ENCODE measurements around the gene MAML3.

The MAML3 gene

GRCh38 chr4:140053185-140053584, 100.8 kb downstream of the MAML3 start:
- TF ChIP-seq CTCF (IDR thresholded peaks at IDR 0.05; ENCODE audit: low read length, missing control alignments), result no peak
- H3K4me3 ChIP-seq (replicated peaks; ENCODE audit: low read depth, low read length), result no peak overlapping the region
- DNase-seq (ENCODE audit: low read depth), result no peak

- no peak overlapping the region for H3K4me3 ChIP-seq (replicated peaks; ENCODE audit: low read depth, low read length)
- peak; percentile 63 for DNase-seq (ENCODE audit: low read depth)
- peak; percentile 71 for TF ChIP-seq CTCF (IDR thresholded peaks at IDR 0.05; ENCODE audit: low read length, missing control alignments)
These were observed 101.9 kb downstream of the MAML3 start for GRCh38 chr4:140052050-140052449.

- H3K4me3 ChIP-seq (replicated peaks; ENCODE audit: low read depth, low read length), result peak overlapping the region; percentile 47
- peak; percentile 58 for DNase-seq (ENCODE audit: low read depth)
- TF ChIP-seq CTCF (IDR thresholded peaks at IDR 0.05; ENCODE audit: low read length, missing control alignments), result peak; percentile 45
These were observed 103.9 kb downstream of the MAML3 start for GRCh38 chr4:140049849-140050637.

GRCh38 chr4:140049024-140049848, 104.7 kb downstream of the MAML3 start:
- H3K4me3 ChIP-seq (replicated peaks; ENCODE audit: low read depth, low read length), result peak overlapping the region; percentile 47
- peak; percentile 82 for DNase-seq (ENCODE audit: low read depth)
- no peak for TF ChIP-seq CTCF (IDR thresholded peaks at IDR 0.05; ENCODE audit: low read length, missing control alignments)

GRCh38 chr4:140048419-140048995, 105.5 kb downstream of the MAML3 start:
- no peak for DNase-seq (ENCODE audit: low read depth)
- no peak for TF ChIP-seq CTCF (IDR thresholded peaks at IDR 0.05; ENCODE audit: low read length, missing control alignments)
- H3K4me3 ChIP-seq (replicated peaks; ENCODE audit: low read depth, low read length), result peak overlapping the region; percentile 47

GRCh38 chr4:140047786-140048185, 106.2 kb downstream of the MAML3 start:
- H3K4me3 ChIP-seq (replicated peaks; ENCODE audit: low read depth, low read length), result no peak overlapping the region
- no peak for DNase-seq (ENCODE audit: low read depth)
- TF ChIP-seq CTCF (IDR thresholded peaks at IDR 0.05; ENCODE audit: low read length, missing control alignments), result no peak
